HepG2 (cell line): ENCODE data around the gene RELB. TPM values are rescaled to one million over a fixed set of nuclear protein-coding genes. Genes with fewer than 3 reads are reported as not detected.

ENCODE experiments used
- FOXA3 ChIP-seq: IDR thresholded peaks from 2 replicates; pipeline ENCODE4 v1.6.1; 2016; ENCODE audit warnings: missing genetic modification reagents, missing compliant biosample characterization
- FOXK1 ChIP-seq: sonication (generic); formaldehyde crosslinking; IDR thresholded peaks from 2 replicates; pipeline ENCODE4 v1.4.0; 2020; ENCODE audit warnings: low read depth, missing genetic modification reagents, borderline replicate concordance
- NBN ChIP-seq: fragments of 450-650 bp; conservative IDR thresholded peaks from 2 replicates; pipeline ENCODE4 v1.6.1; 2017
- POLR2G ChIP-seq: fragments of 200-400 bp; formaldehyde crosslinking; IDR thresholded peaks from 2 replicates; pipeline ENCODE4 v1.6.1; 2018; ENCODE audit warnings: mild to moderate bottlenecking, low read depth, low read length, moderate library complexity
- TGIF2 ChIP-seq: IDR thresholded peaks from 2 replicates; pipeline ENCODE4 v1.6.1; 2016; ENCODE audit warnings: control low read depth, missing compliant biosample characterization
- ZMYM4 ChIP-seq: sonication (generic); formaldehyde crosslinking; IDR thresholded peaks from 2 replicates; pipeline ENCODE4 v1.8.1; 2023; ENCODE audit warnings: mild to moderate bottlenecking, missing genetic modification reagents
- ZNF17 ChIP-seq: sonication (generic); formaldehyde crosslinking; IDR thresholded peaks from 2 replicates; pipeline ENCODE4 v1.5.0; 2020; ENCODE audit warnings: mild to moderate bottlenecking, missing genetic modification reagents
- ZNF333 ChIP-seq: sonication (generic); formaldehyde crosslinking; IDR thresholded peaks from 2 replicates; pipeline ENCODE4 v1.4.0; 2020; ENCODE audit warnings: mild to moderate bottlenecking, missing genetic modification reagents, borderline replicate concordance
- ZNF577 ChIP-seq: sonication (generic); formaldehyde crosslinking; IDR thresholded peaks from 2 replicates; pipeline ENCODE4 v1.4.0; 2020; ENCODE audit warnings: mild to moderate bottlenecking, low read depth, missing genetic modification reagents, borderline replicate concordance
- ZNF598 ChIP-seq: sonication (generic); formaldehyde crosslinking; IDR thresholded peaks from 2 replicates; pipeline ENCODE4 v1.5.1; 2020; ENCODE audit warnings: mild to moderate bottlenecking, missing genetic modification reagents, borderline replicate concordance
- ZNF768 ChIP-seq: sonication (generic); formaldehyde crosslinking; IDR thresholded peaks from 2 replicates; pipeline ENCODE4 v1.4.0; 2020; ENCODE audit warnings: missing genetic modification reagents
- polyA plus RNA-seq, 8 experiments: library from polyadenylated mRNA; depleted of rRNA in 3 of 8; stranded (reverse) in 7 of 8; unstranded in 1 of 8; fragments of >200 nt; fragmentation: Illumina TruSeq in 4 of 8; extraction: Trizol in 4 of 8; gene quantifications; 2 replicates each; pipeline versions ENCODE4 v1.2.1 to v1.2.3, GENCODE V29; 2011 to 2016; ENCODE audit warnings: low read depth in 4 of 8, missing spikeins in 1 of 8, mixed read lengths in 1 of 8; ENCODE audit not compliant: insufficient read depth in 1 of 8
- total RNA-seq, 5 experiments: library from RNA; depleted of rRNA; stranded (reverse); fragments of >200 nt; fragmentation: Illumina TruSeq; extraction: Trizol; gene quantifications; 2 replicates each; pipeline ENCODE4 v1.2.3, GENCODE V29; 2016; ENCODE audit warnings: low read depth in 1 of 5
- TF ChIP-seq, protein P1 (sequence below): sonication (generic); formaldehyde crosslinking; conservative IDR thresholded peaks from 2 replicates; pipeline ENCODE4 v1.4.0; 2020; ENCODE audit warnings: missing genetic modification reagents
- TF ChIP-seq, protein P2 (sequence below): sonication (generic); formaldehyde crosslinking; IDR thresholded peaks from 2 replicates; pipeline ENCODE4 v1.5.0; 2020; ENCODE audit warnings: missing genetic modification reagents, mild to moderate bottlenecking, borderline replicate concordance
- TF ChIP-seq, protein P3 (sequence below): sonication (generic); formaldehyde crosslinking; IDR thresholded peaks from 2 replicates; pipeline ENCODE4 v1.4.0; 2020; ENCODE audit warnings: mild to moderate bottlenecking, missing genetic modification reagents, borderline replicate concordance
- TF ChIP-seq, protein P4 (sequence below): sonication (generic); formaldehyde crosslinking; IDR thresholded peaks from 2 replicates; pipeline ENCODE4 v1.4.0; 2020; ENCODE audit warnings: missing genetic modification reagents, borderline replicate concordance
- TF ChIP-seq, protein P5 (sequence below): sonication (generic); formaldehyde crosslinking; IDR thresholded peaks from 2 replicates; pipeline ENCODE4 v1.9.0; 2022; ENCODE audit warnings: missing genetic modification reagents, mild to moderate bottlenecking, borderline replicate concordance

The RELB gene
- total and polyA plus RNA-seq, 2 of the 13 experiments (the other 11 are each of a cell fraction or from before 2014, with no cell fraction given): 1.9 to 3.5 TPM

DNA sequence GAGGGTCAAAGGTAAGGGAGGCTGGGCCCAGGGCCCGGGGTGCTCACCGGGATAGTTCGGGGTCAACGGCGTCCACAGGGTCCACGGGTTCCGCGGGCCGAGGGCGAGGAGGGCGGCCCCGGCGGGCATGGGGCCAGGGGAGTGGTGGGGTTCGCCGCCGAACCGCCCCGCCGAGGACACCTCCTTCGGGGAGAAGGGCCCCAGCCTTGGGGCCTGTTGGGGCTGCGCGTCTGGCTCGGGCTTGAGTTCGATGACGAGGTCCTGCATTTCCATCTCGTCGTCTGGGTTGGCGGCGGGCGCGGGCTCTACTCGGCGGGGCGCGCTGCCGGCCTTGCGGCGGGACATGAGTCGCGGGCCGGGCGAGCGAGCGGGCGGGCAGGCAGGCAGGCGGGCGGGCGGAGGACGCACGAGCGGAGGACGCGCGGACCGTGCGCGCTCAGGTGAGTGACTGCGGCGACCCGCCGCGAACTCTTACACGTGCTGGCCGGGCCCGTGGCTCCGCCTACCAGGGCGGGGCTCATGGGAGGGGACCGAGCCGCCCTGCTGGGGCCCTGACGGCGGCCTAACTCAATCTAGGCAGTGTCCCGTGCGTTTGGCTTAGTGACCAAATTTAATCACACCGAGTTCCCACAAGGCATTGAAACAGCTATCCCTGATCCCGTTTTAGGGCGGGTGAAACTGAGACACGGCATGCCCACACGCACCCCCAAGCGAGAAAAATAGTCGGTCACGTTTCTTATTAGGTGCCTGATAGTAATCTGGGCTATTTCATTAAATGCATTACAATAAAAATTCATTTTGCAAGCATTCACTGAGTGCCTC lies 75.0 kb downstream of the RELB start, which contains the start of gene ZNF296 (continued):
- TF ChIP-seq, protein P1, sequence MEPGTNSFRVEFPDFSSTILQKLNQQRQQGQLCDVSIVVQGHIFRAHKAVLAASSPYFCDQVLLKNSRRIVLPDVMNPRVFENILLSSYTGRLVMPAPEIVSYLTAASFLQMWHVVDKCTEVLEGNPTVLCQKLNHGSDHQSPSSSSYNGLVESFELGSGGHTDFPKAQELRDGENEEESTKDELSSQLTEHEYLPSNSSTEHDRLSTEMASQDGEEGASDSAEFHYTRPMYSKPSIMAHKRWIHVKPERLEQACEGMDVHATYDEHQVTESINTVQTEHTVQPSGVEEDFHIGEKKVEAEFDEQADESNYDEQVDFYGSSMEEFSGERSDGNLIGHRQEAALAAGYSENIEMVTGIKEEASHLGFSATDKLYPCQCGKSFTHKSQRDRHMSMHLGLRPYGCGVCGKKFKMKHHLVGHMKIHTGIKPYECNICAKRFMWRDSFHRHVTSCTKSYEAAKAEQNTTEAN (CRISPR knock-in tag): peak; percentile 43; the same call in 1 of the 2 replicates
- TF ChIP-seq ZNF598 (CRISPR knock-in tag) (no peak), POLR2G (peak; percentile 73), FOXK1 (CRISPR knock-in tag) (no peak), ZNF17 (no peak), FOXA3 (CRISPR knock-in tag) (peak; percentile 35; the same call in 1 of the 2 replicates), ZMYM4 (CRISPR knock-in tag) (no peak; the same call in 1 of the 2 replicates), ZNF333 (CRISPR knock-in tag) (no peak), ZNF577 (no peak), ZNF768 (peak; percentile 6; the same call in 1 of the 2 replicates), NBN (no peak), TGIF2 (CRISPR knock-in tag) (peak; percentile 85)
- TF ChIP-seq, protein P2, sequence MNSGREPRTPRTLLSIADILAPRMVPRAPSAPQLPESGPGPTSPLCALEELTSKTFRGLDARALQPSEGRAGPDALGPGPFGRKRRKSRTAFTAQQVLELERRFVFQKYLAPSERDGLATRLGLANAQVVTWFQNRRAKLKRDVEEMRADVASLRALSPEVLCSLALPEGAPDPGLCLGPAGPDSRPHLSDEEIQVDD (CRISPR knock-in tag): peak; percentile 63; the same call in 1 of the 2 replicates
- TF ChIP-seq, protein P3, sequence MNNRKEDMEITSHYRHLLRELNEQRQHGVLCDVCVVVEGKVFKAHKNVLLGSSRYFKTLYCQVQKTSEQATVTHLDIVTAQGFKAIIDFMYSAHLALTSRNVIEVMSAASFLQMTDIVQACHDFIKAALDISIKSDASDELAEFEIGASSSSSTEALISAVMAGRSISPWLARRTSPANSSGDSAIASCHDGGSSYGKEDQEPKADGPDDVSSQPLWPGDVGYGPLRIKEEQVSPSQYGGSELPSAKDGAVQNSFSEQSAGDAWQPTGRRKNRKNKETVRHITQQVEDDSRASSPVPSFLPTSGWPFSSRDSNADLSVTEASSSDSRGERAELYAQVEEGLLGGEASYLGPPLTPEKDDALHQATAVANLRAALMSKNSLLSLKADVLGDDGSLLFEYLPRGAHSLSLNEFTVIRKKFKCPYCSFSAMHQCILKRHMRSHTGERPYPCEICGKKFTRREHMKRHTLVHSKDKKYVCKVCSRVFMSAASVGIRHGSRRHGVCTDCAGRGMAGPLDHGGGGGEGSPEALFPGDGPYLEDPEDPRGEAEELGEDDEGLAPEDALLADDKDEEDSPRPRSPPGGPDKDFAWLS (CRISPR knock-in tag): no peak
- TF ChIP-seq, protein P4, sequence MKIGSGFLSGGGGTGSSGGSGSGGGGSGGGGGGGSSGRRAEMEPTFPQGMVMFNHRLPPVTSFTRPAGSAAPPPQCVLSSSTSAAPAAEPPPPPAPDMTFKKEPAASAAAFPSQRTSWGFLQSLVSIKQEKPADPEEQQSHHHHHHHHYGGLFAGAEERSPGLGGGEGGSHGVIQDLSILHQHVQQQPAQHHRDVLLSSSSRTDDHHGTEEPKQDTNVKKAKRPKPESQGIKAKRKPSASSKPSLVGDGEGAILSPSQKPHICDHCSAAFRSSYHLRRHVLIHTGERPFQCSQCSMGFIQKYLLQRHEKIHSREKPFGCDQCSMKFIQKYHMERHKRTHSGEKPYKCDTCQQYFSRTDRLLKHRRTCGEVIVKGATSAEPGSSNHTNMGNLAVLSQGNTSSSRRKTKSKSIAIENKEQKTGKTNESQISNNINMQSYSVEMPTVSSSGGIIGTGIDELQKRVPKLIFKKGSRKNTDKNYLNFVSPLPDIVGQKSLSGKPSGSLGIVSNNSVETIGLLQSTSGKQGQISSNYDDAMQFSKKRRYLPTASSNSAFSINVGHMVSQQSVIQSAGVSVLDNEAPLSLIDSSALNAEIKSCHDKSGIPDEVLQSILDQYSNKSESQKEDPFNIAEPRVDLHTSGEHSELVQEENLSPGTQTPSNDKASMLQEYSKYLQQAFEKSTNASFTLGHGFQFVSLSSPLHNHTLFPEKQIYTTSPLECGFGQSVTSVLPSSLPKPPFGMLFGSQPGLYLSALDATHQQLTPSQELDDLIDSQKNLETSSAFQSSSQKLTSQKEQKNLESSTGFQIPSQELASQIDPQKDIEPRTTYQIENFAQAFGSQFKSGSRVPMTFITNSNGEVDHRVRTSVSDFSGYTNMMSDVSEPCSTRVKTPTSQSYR (CRISPR knock-in tag): no peak
- TF ChIP-seq, protein P5, sequence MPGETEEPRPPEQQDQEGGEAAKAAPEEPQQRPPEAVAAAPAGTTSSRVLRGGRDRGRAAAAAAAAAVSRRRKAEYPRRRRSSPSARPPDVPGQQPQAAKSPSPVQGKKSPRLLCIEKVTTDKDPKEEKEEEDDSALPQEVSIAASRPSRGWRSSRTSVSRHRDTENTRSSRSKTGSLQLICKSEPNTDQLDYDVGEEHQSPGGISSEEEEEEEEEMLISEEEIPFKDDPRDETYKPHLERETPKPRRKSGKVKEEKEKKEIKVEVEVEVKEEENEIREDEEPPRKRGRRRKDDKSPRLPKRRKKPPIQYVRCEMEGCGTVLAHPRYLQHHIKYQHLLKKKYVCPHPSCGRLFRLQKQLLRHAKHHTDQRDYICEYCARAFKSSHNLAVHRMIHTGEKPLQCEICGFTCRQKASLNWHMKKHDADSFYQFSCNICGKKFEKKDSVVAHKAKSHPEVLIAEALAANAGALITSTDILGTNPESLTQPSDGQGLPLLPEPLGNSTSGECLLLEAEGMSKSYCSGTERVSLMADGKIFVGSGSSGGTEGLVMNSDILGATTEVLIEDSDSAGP (CRISPR knock-in tag): no peak; the same call in 1 of the 2 replicates
